NCI-H2081 treated with DMSO at 0.1 percent for 48 hours (cell line): ENCODE data around the gene ZNF646.

Source experiments
- DNase-seq: peaks from one replicate; lab custom pipeline; 2025; lab: John Stamatoyannopoulos, UW

The ZNF646 gene

GRCh38 chr16:31108035-31108793 is 34.0 kb downstream of the ZNF646 start, which contains the start of gene BCKDK:
BCKDK (plus strand) TSS chr16:31108386; CDS start chr16:31109224, 838 bp downstream.
- DNase-seq: no peak

DNA sequence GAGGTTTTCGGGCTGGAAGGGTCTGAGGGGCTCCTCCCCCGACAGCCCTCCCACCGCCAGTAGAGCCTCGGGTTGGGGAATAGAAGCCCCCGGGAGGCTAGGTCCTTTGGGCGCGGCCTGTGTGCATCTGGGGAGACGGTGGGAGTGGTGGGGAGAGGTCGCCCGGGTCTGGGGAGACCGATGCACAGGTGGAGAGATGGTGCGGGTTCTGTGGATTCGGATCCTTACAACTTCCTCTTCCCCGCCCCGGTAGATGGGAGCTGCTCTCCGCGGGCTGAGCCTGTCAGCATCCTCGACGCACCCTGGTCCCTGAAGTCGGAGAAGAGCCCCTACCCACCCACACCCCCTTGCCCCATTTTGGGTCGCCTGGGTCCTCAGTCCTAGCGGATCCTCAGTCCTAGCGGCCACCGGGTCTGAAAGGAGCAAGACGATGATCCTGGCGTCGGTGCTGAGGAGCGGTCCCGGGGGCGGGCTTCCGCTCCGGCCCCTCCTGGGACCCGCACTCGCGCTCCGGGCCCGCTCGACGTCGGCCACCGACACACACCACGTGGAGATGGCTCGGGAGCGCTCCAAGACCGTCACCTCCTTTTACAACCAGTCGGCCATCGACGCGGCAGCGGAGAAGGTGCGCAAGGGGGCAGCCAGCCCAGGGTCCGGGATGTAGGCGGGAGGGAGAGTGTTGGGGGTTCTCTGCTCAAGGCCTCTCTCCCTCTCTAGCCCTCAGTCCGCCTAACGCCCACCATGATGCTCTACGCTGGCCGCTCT is 34.8 kb downstream of the ZNF646 start:
- no peak for DNase-seq

GRCh38 chr16:31109622-31110021 is 35.4 kb downstream of the ZNF646 start:
- DNase-seq: no peak

GRCh38 chr16:31110106-31111034 is 36.1 kb downstream of the ZNF646 start:
- no peak for DNase-seq

DNA sequence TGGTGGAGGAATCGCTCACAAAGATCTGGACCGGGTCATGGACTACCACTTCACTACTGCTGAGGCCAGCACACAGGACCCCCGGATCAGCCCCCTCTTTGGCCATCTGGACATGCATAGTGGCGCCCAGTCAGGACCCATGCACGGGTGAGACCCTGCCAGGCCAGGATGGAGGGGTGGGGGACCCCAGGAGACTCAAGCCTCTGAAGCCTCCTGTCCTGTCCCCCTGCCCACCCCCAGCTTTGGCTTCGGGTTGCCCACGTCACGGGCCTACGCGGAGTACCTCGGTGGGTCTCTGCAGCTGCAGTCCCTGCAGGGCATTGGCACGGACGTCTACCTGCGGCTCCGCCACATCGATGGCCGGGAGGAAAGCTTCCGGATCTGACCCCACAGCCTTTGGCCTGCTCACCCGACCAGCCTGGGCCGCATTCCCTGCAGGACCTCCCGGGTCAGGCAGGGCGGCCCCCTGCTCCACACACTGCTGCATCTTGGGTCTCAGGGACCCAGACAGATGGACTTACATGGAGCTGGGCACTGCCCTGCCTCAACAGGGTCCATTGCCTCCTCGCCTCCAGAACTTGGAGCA is 37.8 kb downstream of the ZNF646 start:
- DNase-seq: no peak

DNA sequence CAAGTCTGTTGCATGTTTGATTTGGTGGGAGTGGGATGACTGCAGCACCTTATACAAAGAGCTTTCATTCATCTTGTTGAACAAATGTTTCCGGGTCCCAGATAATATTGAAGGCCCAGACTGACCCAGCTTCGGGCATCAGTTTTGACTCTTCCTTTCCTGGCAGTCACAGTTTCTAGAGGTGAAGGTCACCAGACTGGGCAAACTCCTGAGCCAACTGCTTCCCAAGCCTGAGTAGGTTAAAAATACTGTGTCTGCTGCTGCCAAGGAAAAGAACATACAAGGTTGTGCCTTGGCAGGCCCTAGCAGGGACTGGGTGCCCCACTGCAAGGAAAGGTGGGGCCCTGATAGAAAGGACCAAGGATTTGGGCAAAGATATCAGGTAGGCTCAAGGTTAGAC is 38.5 kb downstream of the ZNF646 start:
- DNase-seq: no peak

- DNase-seq: no peak
Measured at GRCh38 chr16:31113121-31114120, 39.2 kb downstream of the ZNF646 start.

- DNase-seq: no peak
Measured at GRCh38 chr16:31114468-31114867, 40.2 kb downstream of the ZNF646 start.

DNA sequence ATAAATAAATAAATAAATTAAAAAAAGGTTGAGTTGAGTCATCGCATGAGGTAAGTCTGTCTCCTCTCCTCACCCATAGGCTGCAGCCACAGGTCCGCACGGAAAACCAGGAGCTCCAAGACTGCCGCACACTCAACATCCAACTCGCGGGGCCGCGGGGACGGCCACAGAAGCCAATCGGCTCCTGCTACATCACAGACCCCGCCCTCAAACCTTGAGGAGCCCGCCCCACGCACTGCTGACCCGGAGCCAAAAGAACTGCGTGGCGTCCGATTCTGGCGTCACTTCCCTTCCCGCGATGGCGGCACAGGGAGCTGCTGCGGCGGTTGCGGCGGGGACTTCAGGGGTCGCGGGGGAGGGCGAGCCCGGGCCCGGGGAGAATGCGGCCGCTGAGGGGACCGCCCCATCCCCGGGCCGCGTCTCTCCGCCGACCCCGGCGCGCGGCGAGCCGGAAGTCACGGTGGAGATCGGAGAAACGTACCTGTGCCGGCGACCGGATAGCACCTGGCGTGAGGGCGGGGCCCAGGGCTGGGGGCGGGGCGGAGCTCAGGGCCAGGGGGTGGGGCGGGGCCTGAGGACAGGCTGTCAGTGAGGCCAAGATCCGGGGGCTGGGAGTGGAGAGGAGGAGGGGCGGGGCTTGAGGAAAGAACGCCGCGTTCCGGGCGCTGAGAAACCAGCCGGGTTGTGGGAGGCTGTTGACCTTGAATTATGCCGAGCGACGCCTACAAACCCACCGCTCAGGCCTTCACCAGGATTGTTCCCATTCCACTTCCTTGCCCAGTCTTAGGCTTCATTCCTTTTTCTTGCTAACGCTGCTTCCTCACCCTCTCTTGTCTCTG is 43.4 kb downstream of the ZNF646 start, which contains the start of gene KAT8:
KAT8 (plus strand) TSS at position 281 of the 839 bp plus-strand sequence; CDS start at position 299, 18 bp downstream.
- DNase-seq: peak; percentile 53

GRCh38 chr16:31118223-31119155 is 44.3 kb downstream of the ZNF646 start:
- DNase-seq: no peak

GRCh38 chr16:31120129-31120528 is 45.9 kb downstream of the ZNF646 start:
- DNase-seq: no peak

DNA sequence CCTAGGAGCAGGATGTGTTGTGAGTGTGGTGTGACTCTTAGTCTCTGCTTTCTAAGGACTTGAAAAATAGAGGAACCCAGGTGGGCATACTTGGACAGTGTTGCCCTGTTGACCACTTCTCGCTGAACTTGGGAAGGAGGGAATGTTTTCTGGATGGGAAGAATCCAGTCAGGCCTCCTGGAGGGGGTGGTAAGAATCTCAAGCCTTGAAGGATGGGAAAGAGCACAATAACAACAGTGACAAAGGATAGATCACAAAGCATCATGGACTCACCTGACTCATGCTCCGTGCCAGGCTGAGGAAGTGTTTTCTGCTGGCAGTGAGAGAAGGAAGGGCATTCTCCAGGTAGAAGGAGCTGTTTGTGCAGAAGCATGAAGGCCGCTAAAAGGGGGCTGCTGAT is 51.6 kb downstream of the ZNF646 start:
- no peak for DNase-seq

- DNase-seq: no peak
Measured at GRCh38 chr16:31127182-31127581, 53.0 kb downstream of the ZNF646 start.

GRCh38 chr16:31128711-31129567 is 54.7 kb downstream of the ZNF646 start:
- no peak for DNase-seq

- no peak for DNase-seq
Measured at GRCh38 chr16:31129568-31130335, 55.5 kb downstream of the ZNF646 start.

DNA sequence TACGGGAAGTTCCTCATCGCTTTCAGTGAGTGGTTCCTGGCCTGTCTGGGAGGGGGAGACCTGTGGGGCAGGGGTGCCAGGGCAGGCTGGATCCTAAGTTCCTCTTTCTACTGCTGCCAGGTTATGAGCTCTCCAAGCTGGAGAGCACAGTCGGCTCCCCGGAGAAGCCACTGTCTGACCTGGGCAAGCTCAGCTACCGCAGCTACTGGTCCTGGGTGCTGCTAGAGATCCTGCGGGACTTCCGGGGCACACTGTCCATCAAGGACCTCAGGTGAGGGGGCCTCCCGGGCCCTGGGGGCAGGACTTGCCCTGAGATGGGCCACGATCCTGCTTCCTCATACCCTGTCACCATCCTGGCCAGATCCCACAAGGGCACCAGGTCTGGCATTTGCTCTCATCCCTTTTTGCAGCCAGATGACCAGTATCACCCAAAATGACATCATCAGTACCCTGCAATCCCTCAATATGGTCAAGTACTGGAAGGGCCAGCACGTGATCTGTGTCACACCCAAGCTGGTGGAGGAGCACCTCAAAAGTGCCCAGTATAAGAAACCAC is 56.2 kb downstream of the ZNF646 start:
- no peak for DNase-seq
